Small intestine (tissue), 7 donors: ENCODE data around the gene POLN. TPM values are rescaled to one million over a fixed set of nuclear protein-coding genes. Genes with fewer than 3 reads are reported as not detected.

Experiments
- DNase-seq, 2 donors: peaks; one replicate each; pipeline versions ENCODE4 v3.0.0 to v3.0.0-alpha.2; 2013
- FAIRE-seq: peaks from 2 replicates; lab custom pipeline; 2012; peaks lifted over from hg19 to GRCh38; lab: Jason Lieb, UNC
- H3K27ac ChIP-seq, 3 donors: one replicate each; pipeline ENCODE4 v1.5.1; 2013; ENCODE audit warnings: low read length in 2 of 3, mild to moderate bottlenecking in 2 of 3, control low read depth in 1 of 3, inconsistent platforms in 1 of 3, low read depth in 1 of 3, moderate library complexity in 1 of 3
- H3K27me3 ChIP-seq, 3 donors: one replicate each; pipeline ENCODE4 v1.6.1; 2013; ENCODE audit warnings: low read length in 3 of 3, inconsistent platforms in 1 of 3; ENCODE audit not compliant: control insufficient read depth in 3 of 3, insufficient read depth in 3 of 3
- H3K36me3 ChIP-seq, 3 donors: one replicate each; pipeline ENCODE4 v1.6.1; 2013; ENCODE audit warnings: low read length in 3 of 3, inconsistent platforms in 1 of 3, low read depth in 1 of 3, mild to moderate bottlenecking in 1 of 3, moderate library complexity in 1 of 3; ENCODE audit not compliant: control insufficient read depth in 3 of 3, insufficient read depth in 2 of 3
- H3K4me1 ChIP-seq, 3 donors: one replicate each; pipeline ENCODE4 v1.6.1; 2013; ENCODE audit warnings: low read length in 2 of 3, inconsistent platforms in 1 of 3, low read depth in 1 of 3, mild to moderate bottlenecking in 1 of 3, moderate library complexity in 1 of 3; ENCODE audit not compliant: control insufficient read depth in 3 of 3, insufficient read depth in 2 of 3
- H3K4me3 ChIP-seq, 3 donors: one replicate each; pipeline ENCODE4 v1.5.1; 2013; ENCODE audit warnings: low read length in 3 of 3, control low read depth in 1 of 3, inconsistent platforms in 1 of 3, low read depth in 1 of 3, mild to moderate bottlenecking in 1 of 3, moderate library complexity in 1 of 3
- H3K9me3 ChIP-seq, 2 donors: one replicate each; pipeline ENCODE4 v1.6.1; 2013; ENCODE audit warnings: low read depth in 1 of 2, low read length in 1 of 2; ENCODE audit not compliant: control insufficient read depth in 2 of 2, insufficient read depth in 1 of 2
- WGBS, 3 donors: extraction: QIAGEN DNeasy Blood & Tissue Kit; methylation state at CpG; one replicate each; pipeline ENCODE4 v1.1.7; 2013; 5-methylcytosine and 5-hydroxymethylcytosine counted together
- polyA plus RNA-seq, 4 donors: library from polyadenylated mRNA; stranded (reverse) in 3 of 4; unstranded in 1 of 4; fragments of 200-250 nt in 3 of 4; fragments of 120-200 nt in 1 of 4; gene quantifications; one replicate each; pipeline versions ENCODE4 v1.2.1 to v1.2.3, GENCODE V29; 2013
- donor health status: healthy with polysubstance abuse.
- donor health status: control.
- donor health status: control.
- donor health status: Bipolar disorder and iron deficiency.
- donor health status: healthy.

POLN gene
- polyA plus RNA-seq, 4 donors = 0.89 to 2.2 (median 1.2) TPM

GRCh38 chr4:2267320-2267811, 25.4 kb upstream of the POLN start:
- Histone ChIP-seq H3K4me3 (no peak overlapping the region), H3K36me3 (peaks cover 0 to 8% (median 0%) of the 10 kb centered on the region in 3 donors), H3K27ac (no peak overlapping the region), H3K9me3 (no peaks in the 10 kb centered on the region), H3K27me3 (no peaks in the 10 kb centered on the region), H3K4me1 (peaks cover 0 to 10% (median 0%) of the 10 kb centered on the region in 3 donors)
- DNase-seq (no peak), FAIRE-seq (no peak)
- 73 to 80% (median 80%) methylated on average over 18 of the region's 18 CpGs for WGBS, 3 donors

DNA sequence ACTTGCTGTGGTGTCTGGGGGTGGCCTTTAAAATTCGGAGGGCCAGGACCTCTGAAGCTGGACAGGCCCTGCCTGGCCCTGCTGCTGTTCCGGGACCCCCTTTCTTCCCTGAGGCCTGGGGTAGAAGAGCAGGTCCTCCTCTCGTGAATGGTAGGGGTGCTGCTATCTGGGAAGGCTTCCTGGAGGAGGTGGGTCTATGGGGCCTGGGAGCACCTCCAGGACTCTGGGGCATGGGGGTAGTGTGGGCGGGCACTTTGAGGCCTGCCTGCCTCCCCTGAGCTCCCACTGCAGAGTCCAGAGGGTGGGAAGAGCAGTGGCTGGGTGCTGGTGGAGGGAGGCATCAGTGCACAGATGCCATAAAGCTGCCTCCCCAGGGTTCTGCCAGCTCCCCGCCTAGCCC, 24.9 kb upstream of the POLN start:
- DNase-seq = no peak
- 76 to 84% (median 78%) methylated on average over 5 of the region's 5 CpGs for WGBS, 3 donors
- H3K4me1 ChIP-seq = peaks cover 0 to 10% (median 0%) of the 10 kb centered on the region in 3 donors
- H3K27me3 ChIP-seq = no peaks in the 10 kb centered on the region
- peaks cover 0 to 3% (median 0%) of the 10 kb centered on the region in 3 donors for H3K36me3 ChIP-seq
- no peaks in the 10 kb centered on the region for H3K9me3 ChIP-seq
- no peak overlapping the region for H3K27ac ChIP-seq
- no peak overlapping the region for H3K4me3 ChIP-seq
- FAIRE-seq = no peak

DNA sequence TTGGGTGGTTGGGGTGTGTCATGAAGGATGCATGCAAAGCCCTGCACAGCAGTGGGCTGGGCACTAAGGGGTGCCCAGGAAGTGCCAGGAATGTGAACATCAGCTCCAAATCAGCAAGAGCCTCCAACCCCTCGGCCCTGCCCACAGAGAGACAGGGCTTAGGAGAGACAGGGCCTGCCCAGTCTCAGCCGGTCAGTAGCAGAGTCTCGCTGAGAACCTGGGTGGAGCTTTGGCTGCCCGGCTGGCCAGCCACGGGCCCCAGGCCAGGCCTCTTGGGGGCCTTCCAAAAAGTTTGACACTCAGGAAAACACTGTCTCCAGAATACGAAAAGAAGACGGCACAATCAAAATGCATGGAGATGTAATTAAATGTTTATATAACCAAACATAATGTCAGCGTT, 24.3 kb upstream of the POLN start:
- FAIRE-seq (no peak), DNase-seq (no peak)
- no peaks in the 10 kb centered on the region for H3K27me3 ChIP-seq
- H3K27ac ChIP-seq = peak overlapping the region in 1 of 3 donors; percentile 3
- H3K9me3 ChIP-seq = no peaks in the 10 kb centered on the region
- WGBS, 3 donors = 59 to 81% (median 75%) methylated on average over 8 of the region's 8 CpGs
- H3K36me3 ChIP-seq = peaks cover 0 to 3% (median 0%) of the 10 kb centered on the region in 3 donors
- peaks cover 0 to 10% (median 0%) of the 10 kb centered on the region in 3 donors for H3K4me1 ChIP-seq
- no peak overlapping the region for H3K4me3 ChIP-seq

- FAIRE-seq (no peak), DNase-seq (no peak)
- Histone ChIP-seq H3K27ac (peak overlapping the region in 1 of 3 donors; percentile 3), H3K27me3 (no peaks in the 10 kb centered on the region), H3K9me3 (no peaks in the 10 kb centered on the region), H3K36me3 (peaks cover 0 to 8% (median 0%) of the 10 kb centered on the region in 3 donors), H3K4me1 (peaks cover under 1 to 13% (median 1%) of the 10 kb centered on the region in 3 donors), H3K4me3 (no peak overlapping the region)
- 88 to 95% (median 92%) methylated on average over 19 of the region's 19 CpGs for WGBS, 3 donors
Observed at GRCh38 chr4:2265113-2266110, 23.5 kb upstream of the POLN start.

GRCh38 chr4:2264481-2265041, 22.6 kb upstream of the POLN start:
- H3K27me3 ChIP-seq = no peaks in the 10 kb centered on the region
- H3K4me1 ChIP-seq = peaks cover 1 to 21% (median 6%) of the 10 kb centered on the region in 3 donors
- H3K27ac ChIP-seq = no peak overlapping the region
- H3K36me3 ChIP-seq = peaks cover 0 to 15% (median 0%) of the 10 kb centered on the region in 3 donors
- DNase-seq (no peak), FAIRE-seq (no peak)
- H3K9me3 ChIP-seq = no peaks in the 10 kb centered on the region
- H3K4me3 ChIP-seq = no peak overlapping the region
- WGBS, 3 donors = 56 to 74% (median 68%) methylated on average over 6 of the region's 6 CpGs

DNA sequence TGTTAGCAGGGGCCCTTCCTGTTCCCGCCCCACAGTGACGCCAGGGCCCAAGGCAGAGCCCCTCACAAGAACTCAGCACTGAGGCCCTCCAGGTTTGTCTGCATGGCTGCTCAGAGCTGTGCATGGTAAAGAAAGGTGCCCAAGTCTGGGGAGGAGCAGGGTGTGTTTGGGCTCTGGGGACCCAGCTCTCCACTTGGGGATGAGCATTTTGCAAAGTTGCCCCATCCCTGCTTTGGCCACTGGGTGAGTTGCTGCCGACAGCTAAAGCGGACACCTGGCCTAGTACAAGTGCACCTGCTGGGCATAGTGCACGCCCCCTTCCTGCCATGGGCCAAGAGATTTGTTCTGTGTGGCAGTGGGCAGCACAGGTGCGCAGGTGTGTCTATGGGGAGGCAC, 22.0 kb upstream of the POLN start:
- H3K27me3 ChIP-seq = no peaks in the 10 kb centered on the region
- peaks cover 0 to 21% (median 0%) of the 10 kb centered on the region in 3 donors for H3K36me3 ChIP-seq
- 38 to 69% (median 55%) methylated on average over 6 of the region's 6 CpGs for WGBS, 3 donors
- no peak overlapping the region for H3K4me3 ChIP-seq
- DNase-seq = no peak
- FAIRE-seq = no peak
- H3K4me1 ChIP-seq = peaks cover 1 to 21% (median 10%) of the 10 kb centered on the region in 3 donors
- no peak overlapping the region for H3K27ac ChIP-seq
- no peaks in the 10 kb centered on the region for H3K9me3 ChIP-seq

- peaks cover 0 to 31% (median 0%) of the 10 kb centered on the region in 3 donors for H3K36me3 ChIP-seq
- DNase-seq (no peak), FAIRE-seq (no peak)
- peak overlapping the region in 2 of 3 donors; percentile 50 to 69 for H3K4me3 ChIP-seq
- peaks cover 1 to 21% (median 10%) of the 10 kb centered on the region in 3 donors for H3K4me1 ChIP-seq
- peak overlapping the region; percentile 82 to 98 (median 88) for H3K27ac ChIP-seq
- WGBS, 3 donors = 36 to 49% (median 47%) methylated on average over 12 to 13 of the region's 13 CpGs
- H3K9me3 ChIP-seq = no peaks in the 10 kb centered on the region
- no peaks in the 10 kb centered on the region for H3K27me3 ChIP-seq
Observed at GRCh38 chr4:2262944-2263250, 21.0 kb upstream of the POLN start.
